ENCODE data around the gene DDX41. TPM values are rescaled to one million over a fixed set of nuclear protein-coding genes. Genes with fewer than 3 reads are reported as not detected.
"Not testable (repeated sequence)": the region's sequence is repeated elsewhere in the genome, so short reads cannot be mapped to it uniquely, and the experiment has no call there.

Gene DDX41
- total RNA-seq: 10 to 100 TPM; 33.1 to 53.5 TPM
- long read RNA-seq, transcript DDX41-208 (17 exons, 2,607 nt): major isoform, 9 of 24 reads
- long read RNA-seq, partial matches to known transcripts: 5 of 24 reads
- long read RNA-seq, other reads (novel, unspliced or antisense): 9 of 24 reads

- ATAC-seq (peak; percentile 93 to 94), DNase-seq (peak; percentile 98)
- intact Hi-C loops (cut with DNase I): no loop called here
Observed at GRCh38 chr5:177516601-177517568, at the start of gene DDX41. DDX41 (minus strand) TSS chr5:177516961; CDS start chr5:177516945, 16 bp downstream.

GRCh38 chr5:177565046-177565445 is 48.3 kb upstream of the DDX41 start:
- intact Hi-C loops (cut with DNase I): no loop called here
- DNase-seq: no peak
- no peak for ATAC-seq

- DNase-seq; intact Hi-C loops (cut with DNase I); ATAC-seq: not testable (repeated sequence)
Observed at GRCh38 chr5:177559446-177559941, 42.7 kb upstream of the DDX41 start.

GRCh38 chr5:177557796-177558195 is 41.0 kb upstream of the DDX41 start:
- intact Hi-C loops (cut with DNase I): no loop called here
- DNase-seq (no peak), ATAC-seq (no peak)

GRCh38 chr5:177557041-177557647 is 40.4 kb upstream of the DDX41 start:
- ATAC-seq (no peak), DNase-seq (no peak)
- intact Hi-C loops (cut with DNase I): no loop called here

GRCh38 chr5:177555665-177556064 is 38.9 kb upstream of the DDX41 start:
- DNase-seq (no peak), ATAC-seq (no peak)
- intact Hi-C loops (cut with DNase I): no loop called here

- DNase-seq: no peak
- peak in 1 of 2 donors; percentile 24 for ATAC-seq
- intact Hi-C loops (cut with DNase I): no loop called here
Observed at GRCh38 chr5:177555228-177555627, 38.5 kb upstream of the DDX41 start.

- peak; percentile 95 to 97 for ATAC-seq
- intact Hi-C loops (cut with DNase I): loop anchor here in 1 of 2 donors (5.0 kb wide), 1 partner anchor 38 kb away; the partner anchor contains the start of gene TMED9
- peak; percentile 94 for DNase-seq
Observed at GRCh38 chr5:177554474-177555111, 37.8 kb upstream of the DDX41 start, which contains the start of gene FAM193B. FAM193B (minus strand) TSS chr5:177554563; CDS start chr5:177554458, 105 bp downstream.

- intact Hi-C loops (cut with DNase I): loop anchor here in 1 of 2 donors (5.0 kb wide), 1 partner anchor 38 kb away; the partner anchor contains the start of gene TMED9
- ATAC-seq (peak; percentile 25 to 50), DNase-seq (peak; percentile 56)
Observed at GRCh38 chr5:177553671-177554429, 37.1 kb upstream of the DDX41 start.

- DNase-seq: peak; percentile 33
Observed at GRCh38 chr5:177552839-177553455, 36.2 kb upstream of the DDX41 start.

GRCh38 chr5:177550122-177550521 is 33.4 kb upstream of the DDX41 start:
- intact Hi-C loops (cut with DNase I): loop anchor here in 1 of 2 donors (5.0 kb wide), 1 partner anchor 42 kb away; the partner anchor contains the start of gene TMED9
- DNase-seq: no peak
- ATAC-seq: no peak

More at GRCh38 chr5:177552839-177553455, 36.2 kb upstream of the DDX41 start:
- peak in 1 of 2 donors; percentile 8 for ATAC-seq
- intact Hi-C loops (cut with DNase I): loop anchor here in 1 of 2 donors (5.0 kb wide), 1 partner anchor 39 kb away; the partner anchor contains the start of gene TMED9

- intact Hi-C loops (cut with DNase I): no loop called here
- DNase-seq (no peak), ATAC-seq (no peak)
Observed at GRCh38 chr5:177548495-177548894, 31.7 kb upstream of the DDX41 start.

- ATAC-seq (no peak), DNase-seq (no peak)
- intact Hi-C loops (cut with DNase I): no loop called here
Observed at GRCh38 chr5:177547736-177548135, 31.0 kb upstream of the DDX41 start.

- intact Hi-C loops (cut with DNase I): no loop called here
Observed at GRCh38 chr5:177546258-177546741, 29.5 kb upstream of the DDX41 start.

GRCh38 chr5:177545487-177546257 is 28.9 kb upstream of the DDX41 start:
- DNase-seq (peak; percentile 62), ATAC-seq (peak; percentile 85 to 89)
- intact Hi-C loops (cut with DNase I): no loop called here

More at GRCh38 chr5:177546258-177546741, 29.5 kb upstream of the DDX41 start:
- ATAC-seq: peak; percentile 80 to 85
- peak; percentile 60 for DNase-seq

GRCh38 chr5:177542816-177543465 is 26.2 kb upstream of the DDX41 start:
- intact Hi-C loops (cut with DNase I): no loop called here
- DNase-seq: no peak
- no peak for ATAC-seq

Measured in left cardiac atrium (tissue), 4 donors.